ENCODE measurements around the gene MYH15. TPM values are rescaled to one million over a fixed set of nuclear protein-coding genes. Genes with fewer than 3 reads are reported as not detected.

MYH15 gene
- total RNA-seq, 2 experiments from 2014 or later, result 0.09 to 0.58 TPM

- POLR2A ChIA-PET, result no interaction called here
- intact Hi-C loops (cut with DNase I, micrococcal nuclease), result no loop called here
Observed at GRCh38 chr3:108441518-108441917, 68.9 kb downstream of the MYH15 start.

GRCh38 chr3:108441071-108441507 lies 69.3 kb downstream of the MYH15 start:
- POLR2A ChIA-PET, result no interaction called here
- no peak overlapping the region for H3K4me3 Mint-ChIP-seq

More at GRCh38 chr3:108441518-108441917, 68.9 kb downstream of the MYH15 start:
- Mint-ChIP-seq H3K4me3 (no peak overlapping the region), H3K27ac (no peak overlapping the region), H3K27me3 (peaks cover 3% of the 10 kb centered on the region), H3K4me1 (no peaks in the 10 kb centered on the region), H3K36me3 (ENCODE audit: low read depth) (no peaks in the 10 kb centered on the region), H3K9me3 (ENCODE audit: low read depth) (peaks cover 6% of the 10 kb centered on the region)
- no peak for ATAC-seq
- CTCF ChIA-PET, result interaction anchor here (0.5 to 1.9 kb wide), 3 partner anchors 21 to 36 kb away, joined by 3 to 4 read pairs (median 3); no protein-coding TSS in a partner anchor
- no peak for DNase-seq

GRCh38 chr3:108438542-108438941 lies 71.9 kb downstream of the MYH15 start:
- Mint-ChIP-seq H3K4me1 (no peaks in the 10 kb centered on the region), H3K36me3 (ENCODE audit: low read depth) (no peaks in the 10 kb centered on the region), H3K27me3 (peaks cover 3% of the 10 kb centered on the region), H3K27ac (no peak overlapping the region), H3K4me3 (no peak overlapping the region), H3K9me3 (ENCODE audit: low read depth) (no peaks in the 10 kb centered on the region)
- CTCF ChIA-PET, result interaction anchor here (0.6 to 1.0 kb wide), 2 partner anchors 10 to 33 kb away, joined by 3 read pairs; no protein-coding TSS in a partner anchor
- no peak for DNase-seq
- POLR2A ChIA-PET, result no interaction called here
- intact Hi-C loops (cut with DNase I, micrococcal nuclease), result no loop called here
- ATAC-seq, result no peak

More at GRCh38 chr3:108441071-108441507, 69.3 kb downstream of the MYH15 start:
- DNase-seq (no peak), ATAC-seq (no peak)
- peaks cover 3% of the 10 kb centered on the region for H3K27me3 Mint-ChIP-seq
- H3K36me3 Mint-ChIP-seq (ENCODE audit: low read depth), result no peaks in the 10 kb centered on the region
- H3K27ac Mint-ChIP-seq, result no peak overlapping the region
- intact Hi-C loops (cut with DNase I, micrococcal nuclease), result no loop called here
- peaks cover 3% of the 10 kb centered on the region for H3K9me3 Mint-ChIP-seq (ENCODE audit: low read depth)
- H3K4me1 Mint-ChIP-seq, result no peaks in the 10 kb centered on the region
- CTCF ChIA-PET, result interaction anchor here (1.3 to 1.9 kb wide), 2 partner anchors 23 to 37 kb away, joined by 3 to 4 read pairs; no protein-coding TSS in a partner anchor

GRCh38 chr3:108437439-108437838 lies 73.0 kb downstream of the MYH15 start:
- Mint-ChIP-seq H3K27me3 (peaks cover 3% of the 10 kb centered on the region), H3K4me1 (no peaks in the 10 kb centered on the region), H3K36me3 (ENCODE audit: low read depth) (no peaks in the 10 kb centered on the region), H3K4me3 (no peak overlapping the region), H3K9me3 (ENCODE audit: low read depth) (no peaks in the 10 kb centered on the region), H3K27ac (no peak overlapping the region)
- ATAC-seq (no peak), DNase-seq (no peak)
- ChIA-PET POLR2A (no interaction called here), CTCF (interaction anchor here (0.7 to 1.4 kb wide), 3 partner anchors 9 to 458 kb away, joined by 3 read pairs; no protein-coding TSS in a partner anchor)
- intact Hi-C loops (cut with DNase I, micrococcal nuclease), result no loop called here

GRCh38 chr3:108433928-108434327 lies 76.5 kb downstream of the MYH15 start:
- Mint-ChIP-seq H3K4me3 (no peak overlapping the region), H3K4me1 (no peaks in the 10 kb centered on the region)
- CTCF ChIA-PET, result no interaction called here

GRCh38 chr3:108432431-108432830 lies 78.0 kb downstream of the MYH15 start:
- POLR2A ChIA-PET, result interaction anchor here (0.6 kb wide), 1 partner anchor 49 kb away, joined by 8 read pairs; no protein-coding TSS in a partner anchor
- intact Hi-C loops (cut with DNase I, micrococcal nuclease), result no loop called here
- Mint-ChIP-seq H3K27ac (no peak overlapping the region), H3K4me1 (no peaks in the 10 kb centered on the region), H3K9me3 (ENCODE audit: low read depth) (no peaks in the 10 kb centered on the region), H3K36me3 (ENCODE audit: low read depth) (no peaks in the 10 kb centered on the region), H3K27me3 (peaks cover under 1% of the 10 kb centered on the region), H3K4me3 (no peak overlapping the region)
- CTCF ChIA-PET, result no interaction called here
- DNase-seq (no peak), ATAC-seq (no peak)

More at GRCh38 chr3:108433928-108434327, 76.5 kb downstream of the MYH15 start:
- no peaks in the 10 kb centered on the region for H3K9me3 Mint-ChIP-seq (ENCODE audit: low read depth)
- intact Hi-C loops (cut with DNase I, micrococcal nuclease), result no loop called here
- H3K27ac Mint-ChIP-seq, result no peak overlapping the region
- no peak for ATAC-seq
- peaks cover 3% of the 10 kb centered on the region for H3K27me3 Mint-ChIP-seq
- H3K36me3 Mint-ChIP-seq (ENCODE audit: low read depth), result no peaks in the 10 kb centered on the region
- DNase-seq, result no peak
- POLR2A ChIA-PET, result no interaction called here

GRCh38 chr3:108430540-108430939 lies 79.9 kb downstream of the MYH15 start:
- no peak overlapping the region for H3K4me3 Mint-ChIP-seq
- no peaks in the 10 kb centered on the region for H3K36me3 Mint-ChIP-seq (ENCODE audit: low read depth)
- POLR2A ChIA-PET, result no interaction called here
- CTCF ChIA-PET, result no interaction called here
- H3K27ac Mint-ChIP-seq, result no peak overlapping the region
- DNase-seq (no peak), ATAC-seq (no peak)
- intact Hi-C loops (cut with DNase I, micrococcal nuclease), result no loop called here
- H3K4me1 Mint-ChIP-seq, result no peaks in the 10 kb centered on the region
- no peaks in the 10 kb centered on the region for H3K9me3 Mint-ChIP-seq (ENCODE audit: low read depth)
- no peaks in the 10 kb centered on the region for H3K27me3 Mint-ChIP-seq

GRCh38 chr3:108428586-108428985 lies 81.8 kb downstream of the MYH15 start:
- ATAC-seq (no peak), DNase-seq (no peak)
- H3K4me3 Mint-ChIP-seq, result no peak overlapping the region
- ChIA-PET CTCF (interaction anchor here (0.6 to 1.1 kb wide), 3 partner anchors 9 to 35 kb away, joined by 3 read pairs; no protein-coding TSS in a partner anchor), POLR2A (interaction anchor here (0.6 kb wide), 1 partner anchor 349 kb away, joined by 3 read pairs; no protein-coding TSS in a partner anchor)
- no peaks in the 10 kb centered on the region for H3K9me3 Mint-ChIP-seq (ENCODE audit: low read depth)
- no peaks in the 10 kb centered on the region for H3K36me3 Mint-ChIP-seq (ENCODE audit: low read depth)
- H3K27ac Mint-ChIP-seq, result no peak overlapping the region
- intact Hi-C loops (cut with DNase I, micrococcal nuclease), result no loop called here
- no peaks in the 10 kb centered on the region for H3K27me3 Mint-ChIP-seq
- H3K4me1 Mint-ChIP-seq, result no peaks in the 10 kb centered on the region

GRCh38 chr3:108420926-108421325 lies 89.5 kb downstream of the MYH15 start:
- no peaks in the 10 kb centered on the region for H3K9me3 Mint-ChIP-seq (ENCODE audit: low read depth)
- peaks cover 12% of the 10 kb centered on the region for H3K4me1 Mint-ChIP-seq
- CTCF ChIA-PET, result interaction anchor here (1.5 kb wide), 1 partner anchor 11 kb away, joined by 5 read pairs; no protein-coding TSS in a partner anchor
- no peaks in the 10 kb centered on the region for H3K27me3 Mint-ChIP-seq
- POLR2A ChIA-PET, result no interaction called here
- ATAC-seq (peak; percentile 54), DNase-seq (peak; percentile 22)
- H3K27ac Mint-ChIP-seq, result no peak overlapping the region
- H3K4me3 Mint-ChIP-seq, result no peak overlapping the region
- no peaks in the 10 kb centered on the region for H3K36me3 Mint-ChIP-seq (ENCODE audit: low read depth)
- intact Hi-C loops (cut with DNase I, micrococcal nuclease), result no loop called here

- no peaks in the 10 kb centered on the region for H3K9me3 Mint-ChIP-seq (ENCODE audit: low read depth)
- peaks cover 7% of the 10 kb centered on the region for H3K27me3 Mint-ChIP-seq
- DNase-seq (no peak), ATAC-seq (peak; percentile 89)
- intact Hi-C loops (cut with DNase I, micrococcal nuclease), result no loop called here
- ChIA-PET CTCF (interaction anchor here (1.0 kb wide), 1 partner anchor 11 kb away, joined by 4 read pairs; no protein-coding TSS in a partner anchor), POLR2A (interaction anchor here (0.6 kb wide), 1 partner anchor 118 kb away, joined by 5 read pairs; no protein-coding TSS in a partner anchor)
- peak overlapping the region; percentile 5 for H3K27ac Mint-ChIP-seq
- H3K36me3 Mint-ChIP-seq (ENCODE audit: low read depth), result no peaks in the 10 kb centered on the region
- H3K4me1 Mint-ChIP-seq, result peaks cover 14% of the 10 kb centered on the region
- H3K4me3 Mint-ChIP-seq, result no peak overlapping the region
Observed at GRCh38 chr3:108416111-108416869, 94.1 kb downstream of the MYH15 start.

- no peaks in the 10 kb centered on the region for H3K9me3 Mint-ChIP-seq (ENCODE audit: low read depth)
- peaks cover 7% of the 10 kb centered on the region for H3K27me3 Mint-ChIP-seq
- ATAC-seq (no peak), DNase-seq (no peak)
- peaks cover 14% of the 10 kb centered on the region for H3K4me1 Mint-ChIP-seq
- no peak overlapping the region for H3K27ac Mint-ChIP-seq
- POLR2A ChIA-PET, result no interaction called here
- H3K36me3 Mint-ChIP-seq (ENCODE audit: low read depth), result no peaks in the 10 kb centered on the region
- CTCF ChIA-PET, result no interaction called here
- H3K4me3 Mint-ChIP-seq, result no peak overlapping the region
- intact Hi-C loops (cut with DNase I, micrococcal nuclease), result no loop called here
Observed at GRCh38 chr3:108415661-108416060, 94.7 kb downstream of the MYH15 start.

GRCh38 chr3:108414007-108414406 lies 96.4 kb downstream of the MYH15 start:
- Mint-ChIP-seq H3K9me3 (ENCODE audit: low read depth) (no peaks in the 10 kb centered on the region), H3K4me1 (peaks cover 14% of the 10 kb centered on the region), H3K27me3 (peaks cover 7% of the 10 kb centered on the region), H3K4me3 (no peak overlapping the region), H3K36me3 (ENCODE audit: low read depth) (no peaks in the 10 kb centered on the region), H3K27ac (no peak overlapping the region)
- no peak for DNase-seq
- ATAC-seq, result no peak
- intact Hi-C loops (cut with DNase I, micrococcal nuclease), result no loop called here
- CTCF ChIA-PET, result interaction anchor here (0.8 to 1.4 kb wide), 3 partner anchors 9 to 227 kb away, joined by 3 to 9 read pairs (median 3); no protein-coding TSS in a partner anchor
- POLR2A ChIA-PET, result no interaction called here
